Smooth muscle cell (in vitro differentiated cells): ENCODE measurements around the gene ZFP69B. TPM values are rescaled to one million over a fixed set of nuclear protein-coding genes. Genes with fewer than 3 reads are reported as not detected.
"Not testable (repeated sequence)": the region's sequence is repeated elsewhere in the genome, so short reads cannot be mapped to it uniquely, and the experiment has no call there.

ENCODE experiments used
- DNase-seq: peaks from one replicate; lab custom pipeline; 2025; ENCODE audit not compliant: unreplicated experiment; lab: John Stamatoyannopoulos, UW
- H2AFZ ChIP-seq: fragments of 200-600 bp; sonication (generic); 2 replicates; pipeline ENCODE4 v1.6.0; 2016; ENCODE audit warnings: antibody characterized with exemption, low read depth, mild to moderate bottlenecking
- H3F3A ChIP-seq: fragments of 200-600 bp; sonication (generic); 2 replicates; pipeline ENCODE4 v1.6.0; 2017; ENCODE audit warnings: antibody characterized with exemption, low read depth
- H3K27ac ChIP-seq: fragments of 200-600 bp; sonication (generic); 2 replicates; pipeline ENCODE4 v1.5.1; 2016; ENCODE audit warnings: low read depth, mild to moderate bottlenecking
- H3K27me3 ChIP-seq: fragments of 200-600 bp; sonication (generic); 2 replicates; pipeline ENCODE4 v1.6.1; 2016; ENCODE audit warnings: low read depth, mild to moderate bottlenecking
- H3K36me3 ChIP-seq: fragments of 200-600 bp; sonication (generic); 2 replicates; pipeline ENCODE4 v1.5.1; 2016; ENCODE audit warnings: low read depth
- H3K4me1 ChIP-seq: fragments of 200-600 bp; sonication (generic); 2 replicates; pipeline ENCODE4 v1.5.1; 2016; ENCODE audit warnings: low read depth
- H3K4me2 ChIP-seq: fragments of 200-600 bp; sonication (generic); 2 replicates; pipeline ENCODE4 v1.6.0; 2016; ENCODE audit warnings: mild to moderate bottlenecking
- H3K4me3 ChIP-seq: fragments of 200-600 bp; sonication (generic); 2 replicates; pipeline ENCODE4 v1.5.1; 2016; ENCODE audit warnings: mild to moderate bottlenecking
- H3K79me2 ChIP-seq: fragments of 200-600 bp; sonication (generic); 2 replicates; pipeline ENCODE4 v1.6.0; 2016; ENCODE audit warnings: low read depth, mild to moderate bottlenecking
- H3K9ac ChIP-seq: fragments of 200-600 bp; sonication (generic); 2 replicates; pipeline ENCODE4 v1.6.0; 2016; ENCODE audit warnings: low read depth
- H3K9me3 ChIP-seq: fragments of 200-600 bp; sonication (generic); replicated peaks from 2 replicates; pipeline ENCODE4 v1.5.1; 2016; ENCODE audit warnings: low read depth
- H4K20me1 ChIP-seq: fragments of 200-600 bp; sonication (generic); 2 replicates; pipeline ENCODE4 v1.6.0; 2016; ENCODE audit warnings: low read depth
- CTCF ChIP-seq: fragments of 200-600 bp; sonication (generic); IDR thresholded peaks from 2 replicates; pipeline ENCODE4 v1.5.1; 2017; ENCODE audit warnings: borderline replicate concordance, mild to moderate bottlenecking, antibody characterized with exemption; ENCODE audit not compliant: insufficient read depth, poor library complexity, severe bottlenecking
- WGBS: methylation state at CpG from one replicate; pipeline ENCODE4 v1.1.7; 2016; ENCODE audit warnings: low lambda C conversion rate; 5-methylcytosine and 5-hydroxymethylcytosine counted together
- polyA plus RNA-seq: library from polyadenylated mRNA; unstranded; fragments of >200 nt; fragmentation: Nextera tagmentation; extraction: Ambion mirVana; gene quantifications from 2 replicates; pipeline ENCODE4 v1.2.1, GENCODE V29; 2016
- total RNA-seq: library from RNA; depleted of rRNA; stranded (reverse); fragments of >200 nt; gene quantifications from 2 replicates; pipeline ENCODE4 v1.2.3, GENCODE V29; 2014

ZFP69B gene
- total and polyA plus RNA-seq, 2 experiments from 2014 or later: 4.3 to 6.8 TPM

DNA sequence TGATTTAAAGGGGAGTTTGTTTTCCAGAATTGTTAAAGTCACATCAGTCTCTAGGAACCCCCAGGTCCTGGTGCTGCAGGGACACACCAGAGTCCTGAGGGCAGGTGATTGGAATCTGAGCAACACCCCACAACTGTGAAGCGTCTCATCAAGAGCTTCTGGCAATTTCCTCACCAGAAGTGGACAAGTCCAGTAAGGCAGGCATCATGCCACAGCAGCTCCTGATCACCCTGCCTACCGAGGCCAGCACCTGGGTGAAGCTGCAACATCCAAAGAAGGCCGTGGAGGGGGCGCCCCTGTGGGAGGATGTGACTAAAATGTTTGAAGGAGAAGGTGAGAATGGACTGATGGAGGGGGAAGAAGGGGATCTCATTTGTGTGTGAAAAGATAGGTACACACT lies 28.9 kb downstream of the ZFP69B start:
- Histone ChIP-seq H3F3A (peaks cover 7% of the 10 kb centered on the region), H3K27ac (no peak overlapping the region), H2AFZ (no peak overlapping the region), H3K4me1 (peaks cover 3% of the 10 kb centered on the region), H3K4me3 (no peak overlapping the region), H3K4me2 (no peak overlapping the region), H3K79me2 (no peaks in the 10 kb centered on the region), H3K9me3 (peaks cover 6% of the 10 kb centered on the region), H3K36me3 (peaks cover 18% of the 10 kb centered on the region), H3K9ac (no peak overlapping the region), H3K27me3 (no peaks in the 10 kb centered on the region), H4K20me1 (no peaks in the 10 kb centered on the region)
- no peak for TF ChIP-seq CTCF
- DNase-seq: no peak
- 81% methylated on average over 4 of the region's 4 CpGs for WGBS

- Histone ChIP-seq H3K36me3 (peaks cover 68% of the 10 kb centered on the region), H3K79me2 (no peaks in the 10 kb centered on the region), H3K9ac (no peak overlapping the region)
Observed at GRCh38 chr1:40495315-40495903, 45.1 kb downstream of the ZFP69B start.

DNA sequence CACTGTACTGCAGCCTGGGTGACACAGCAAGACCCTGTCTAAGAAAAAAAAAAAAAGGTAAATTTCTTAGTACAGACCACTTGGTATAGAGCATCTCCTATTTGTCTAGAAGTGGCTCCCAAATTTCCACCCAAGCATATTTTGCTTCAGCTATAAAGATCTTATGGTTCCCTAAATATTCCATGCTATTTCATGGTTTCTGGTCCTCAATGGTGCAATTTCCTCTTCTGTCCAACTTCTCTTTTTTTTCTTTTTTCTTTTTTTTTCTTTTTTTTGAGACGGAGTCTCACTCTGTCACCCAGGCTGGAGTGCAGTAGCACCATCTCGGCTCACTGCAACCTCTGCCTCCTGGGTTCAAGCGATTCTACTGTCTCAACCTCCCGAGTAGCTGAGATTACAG lies 52.4 kb downstream of the ZFP69B start:
- not testable (repeated sequence) for DNase-seq, H3K79me2 ChIP-seq, H3K4me1 ChIP-seq, H3F3A ChIP-seq, H3K27ac ChIP-seq, H4K20me1 ChIP-seq, H3K4me3 ChIP-seq, H3K9ac ChIP-seq, H2AFZ ChIP-seq, H3K4me2 ChIP-seq, H3K27me3 ChIP-seq
- WGBS: 91% methylated on average over 4 of the region's 4 CpGs
- Histone ChIP-seq H3K9me3 (peaks cover 14% of the 10 kb centered on the region), H3K36me3 (peaks cover 12% of the 10 kb centered on the region)

More at GRCh38 chr1:40495315-40495903, 45.1 kb downstream of the ZFP69B start:
- no peaks in the 10 kb centered on the region for H3K27me3 ChIP-seq
- 100% methylated on average over 4 of the region's 4 CpGs for WGBS
- peaks cover 60% of the 10 kb centered on the region for H3K9me3 ChIP-seq
- no peaks in the 10 kb centered on the region for H4K20me1 ChIP-seq
- H3K27ac ChIP-seq: no peak overlapping the region
- DNase-seq: no peak
- H3K4me3 ChIP-seq: no peak overlapping the region
- no peaks in the 10 kb centered on the region for H3F3A ChIP-seq
- no peak overlapping the region for H2AFZ ChIP-seq
- no peaks in the 10 kb centered on the region for H3K4me1 ChIP-seq
- no peak overlapping the region for H3K4me2 ChIP-seq
- no peak for TF ChIP-seq CTCF

GRCh38 chr1:40507973-40508372 lies 57.7 kb downstream of the ZFP69B start:
- no peak for TF ChIP-seq CTCF
- Histone ChIP-seq H3K27me3 (no peaks in the 10 kb centered on the region), H3K4me2 (peak overlapping the region; percentile 94), H3K27ac (peak overlapping the region; percentile 50), H3K9ac (peak overlapping the region; percentile 71), H2AFZ (peak overlapping the region; percentile 96), H3K4me3 (peak overlapping the region; percentile 84), H4K20me1 (no peaks in the 10 kb centered on the region), H3K9me3 (peaks cover 4% of the 10 kb centered on the region), H3F3A (no peaks in the 10 kb centered on the region), H3K79me2 (peaks cover 26% of the 10 kb centered on the region), H3K36me3 (no peaks in the 10 kb centered on the region), H3K4me1 (peaks cover 13% of the 10 kb centered on the region)
- WGBS: 73% methylated on average over 6 of the region's 6 CpGs
- DNase-seq: no peak
